Gastrocnemius medialis (tissue), 4 donors: ENCODE data around the gene CLSTN2.

Source experiments
- CTCF ChIP-seq, 5 experiments: fragments of 450-650 bp in 3 of 5; fragments of 200-600 bp in 2 of 5; sonication (generic) in 2 of 5; IDR thresholded peaks in 4 of 5; conservative IDR thresholded peaks in 1 of 5; 1 replicate in 4 of 5; 2 replicates in 1 of 5; pipeline ENCODE4 v1.5.1; 2016 to 2019; ENCODE audit warnings: antibody characterized with exemption in 5 of 5, mild to moderate bottlenecking in 3 of 5, moderate library complexity in 3 of 5
- POLR2A ChIP-seq, 2 donors: fragments of 450-650 bp; IDR thresholded peaks; one replicate each; pipeline ENCODE4 v1.6.1; 2017; ENCODE audit warnings: antibody characterized with exemption in 2 of 2, mild to moderate bottlenecking in 2 of 2, moderate library complexity in 2 of 2

DNA sequence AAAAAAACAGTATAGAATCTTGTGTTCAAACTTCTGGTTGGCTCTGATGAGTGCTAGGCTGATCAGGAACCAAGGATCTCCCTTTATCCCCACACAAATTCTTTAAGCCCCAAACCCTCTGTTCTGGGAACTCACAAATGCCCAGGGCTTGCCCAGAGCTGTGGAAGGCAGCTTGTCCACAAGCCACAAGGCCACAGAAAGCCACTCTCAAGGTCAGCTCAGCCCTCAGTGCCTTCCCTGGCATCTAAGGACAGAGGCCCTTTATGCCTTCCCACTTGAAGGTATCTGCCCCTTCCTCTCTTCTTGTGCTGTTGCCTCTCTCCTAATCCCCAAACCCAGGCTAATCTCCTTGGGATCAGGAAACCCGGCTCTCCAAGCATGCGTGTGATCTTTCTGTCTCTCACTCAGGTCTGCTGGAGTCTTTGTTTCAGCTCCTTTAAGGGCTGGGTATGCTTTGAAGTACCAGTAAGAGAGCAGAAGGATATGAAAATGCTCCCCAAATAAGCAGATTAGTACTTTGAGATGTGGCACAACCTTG lies 597.9 kb downstream of the CLSTN2 start:
- TF ChIP-seq CTCF (IDR thresholded peaks at IDR 0.05 in 4 of 5, conservative IDR thresholded peaks at IDR 0.05 in 1 of 5) (no peak), POLR2A (IDR thresholded peaks at IDR 0.05) (no peak)
